Peyer's patch (tissue), 4 donors: ENCODE data around the gene MED10.

Experiments used
- POLR2A ChIP-seq, 2 donors: fragments of 450-650 bp; IDR thresholded peaks; one replicate each; pipeline ENCODE4 v1.5.1; 2017; ENCODE audit warnings: antibody characterized with exemption in 2 of 2, mild to moderate bottlenecking in 2 of 2, moderate library complexity in 2 of 2
- TF ChIP-seq, protein P1 (sequence below), 6 experiments: fragments of 450-650 bp in 4 of 6; fragments of 200-600 bp in 2 of 6; sonication (generic) in 1 of 6; IDR thresholded peaks; one replicate each; pipeline ENCODE4 v1.5.1; 2017 to 2019; ENCODE audit warnings: antibody characterized with exemption in 6 of 6, mild to moderate bottlenecking in 3 of 6, moderate library complexity in 1 of 6

DNA sequence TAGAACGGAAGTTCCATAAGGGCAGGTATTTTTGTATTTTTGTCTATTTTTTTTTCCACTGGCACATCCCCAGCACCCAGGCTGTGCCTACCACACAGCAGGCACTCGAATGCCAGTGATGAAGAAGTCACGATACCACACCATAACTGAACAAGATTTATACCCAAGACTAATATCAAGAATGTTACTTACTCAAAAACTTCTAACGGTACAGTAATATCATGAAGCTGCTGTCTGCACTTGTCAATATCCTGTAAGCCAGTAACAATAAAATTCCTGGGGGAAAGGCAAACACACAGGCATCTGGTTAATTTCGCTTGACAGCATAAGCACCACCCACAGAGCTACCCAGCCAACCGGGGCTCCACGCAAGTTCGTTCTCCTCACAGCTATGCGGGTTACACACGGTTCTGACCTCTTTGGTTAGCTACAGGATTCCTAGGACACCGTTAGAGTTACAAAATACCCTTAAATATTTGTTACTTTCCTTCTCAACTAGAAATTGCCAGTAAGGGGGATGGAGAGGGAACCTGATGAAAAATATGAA is 1.3 kb downstream of the MED10 start:
- TF ChIP-seq, protein P1, sequence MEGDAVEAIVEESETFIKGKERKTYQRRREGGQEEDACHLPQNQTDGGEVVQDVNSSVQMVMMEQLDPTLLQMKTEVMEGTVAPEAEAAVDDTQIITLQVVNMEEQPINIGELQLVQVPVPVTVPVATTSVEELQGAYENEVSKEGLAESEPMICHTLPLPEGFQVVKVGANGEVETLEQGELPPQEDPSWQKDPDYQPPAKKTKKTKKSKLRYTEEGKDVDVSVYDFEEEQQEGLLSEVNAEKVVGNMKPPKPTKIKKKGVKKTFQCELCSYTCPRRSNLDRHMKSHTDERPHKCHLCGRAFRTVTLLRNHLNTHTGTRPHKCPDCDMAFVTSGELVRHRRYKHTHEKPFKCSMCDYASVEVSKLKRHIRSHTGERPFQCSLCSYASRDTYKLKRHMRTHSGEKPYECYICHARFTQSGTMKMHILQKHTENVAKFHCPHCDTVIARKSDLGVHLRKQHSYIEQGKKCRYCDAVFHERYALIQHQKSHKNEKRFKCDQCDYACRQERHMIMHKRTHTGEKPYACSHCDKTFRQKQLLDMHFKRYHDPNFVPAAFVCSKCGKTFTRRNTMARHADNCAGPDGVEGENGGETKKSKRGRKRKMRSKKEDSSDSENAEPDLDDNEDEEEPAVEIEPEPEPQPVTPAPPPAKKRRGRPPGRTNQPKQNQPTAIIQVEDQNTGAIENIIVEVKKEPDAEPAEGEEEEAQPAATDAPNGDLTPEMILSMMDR (IDR thresholded peaks at IDR 0.05), result no peak
- TF ChIP-seq POLR2A (IDR thresholded peaks at IDR 0.05), result no peak
